ENCODE results near the gene TRAF7.

Gene TRAF7

DNA sequence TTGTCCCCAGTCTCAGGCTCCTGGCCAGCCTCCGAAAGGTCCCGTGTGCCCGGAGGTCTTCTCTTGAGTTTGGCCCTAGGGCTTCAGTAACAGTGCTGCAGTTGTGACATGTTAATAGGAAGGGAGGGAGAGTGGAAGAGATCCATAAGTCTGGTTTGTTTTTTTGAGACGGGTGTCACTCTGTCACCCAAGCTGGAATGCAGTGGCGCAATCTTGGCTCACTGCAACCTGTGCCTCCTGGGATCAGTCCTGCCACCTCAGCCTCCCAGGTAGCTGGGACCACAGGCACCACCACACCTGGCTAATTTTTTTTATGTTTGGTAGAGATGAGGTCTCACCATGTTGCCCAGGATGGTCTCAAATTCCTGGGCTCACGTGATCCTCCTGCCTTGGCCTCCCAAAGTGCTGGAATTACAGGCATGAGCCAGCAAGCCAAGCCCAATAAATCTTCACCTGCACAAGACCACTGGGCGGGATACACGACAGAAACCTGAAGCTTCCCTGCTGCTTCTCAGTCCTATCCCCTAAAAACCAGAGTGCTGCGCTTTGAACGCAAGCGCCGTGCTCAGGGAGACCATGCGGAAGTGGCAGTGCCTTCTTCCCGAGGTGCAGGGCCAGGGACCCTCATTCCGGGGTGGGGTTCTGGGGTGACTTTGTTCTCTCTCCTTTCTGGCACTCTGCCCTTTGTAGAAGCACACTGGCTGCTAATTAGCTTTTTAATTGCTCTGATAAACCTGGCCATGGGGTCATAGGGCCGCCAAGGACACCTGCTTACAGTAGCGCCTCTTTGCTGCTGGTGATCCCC, 10.9 kb downstream of the TRAF7 start:
- no peak for DNase-seq

DNA sequence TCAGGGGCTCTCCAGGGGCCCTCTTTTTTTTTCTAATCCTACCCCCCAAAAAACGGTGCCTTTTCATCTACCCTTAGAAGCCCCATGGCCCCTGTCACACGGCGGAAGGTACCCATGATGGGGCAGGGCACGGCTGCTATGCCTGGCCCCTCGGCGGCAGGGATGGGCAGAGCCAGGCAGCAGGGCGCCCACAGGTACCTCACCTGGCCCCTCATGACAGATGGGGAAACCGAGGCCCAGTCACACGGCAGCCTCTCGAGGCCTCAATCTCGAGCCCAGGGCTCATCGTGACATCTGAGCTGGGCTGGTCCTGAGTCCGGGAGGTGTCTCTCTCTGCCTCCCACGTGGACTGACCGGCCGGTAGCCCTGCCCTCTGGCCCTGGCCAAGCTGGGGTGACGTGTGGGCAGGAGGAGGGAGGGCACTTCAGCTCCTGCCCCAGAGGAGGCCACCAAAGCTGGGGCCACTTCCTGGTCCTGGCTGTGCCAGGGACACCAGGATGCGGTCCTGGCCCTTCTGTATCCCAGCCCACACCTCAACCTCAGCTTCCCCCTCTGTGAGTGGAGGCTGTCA, 11.6 kb downstream of the TRAF7 start:
- DNase-seq: no peak

DNA sequence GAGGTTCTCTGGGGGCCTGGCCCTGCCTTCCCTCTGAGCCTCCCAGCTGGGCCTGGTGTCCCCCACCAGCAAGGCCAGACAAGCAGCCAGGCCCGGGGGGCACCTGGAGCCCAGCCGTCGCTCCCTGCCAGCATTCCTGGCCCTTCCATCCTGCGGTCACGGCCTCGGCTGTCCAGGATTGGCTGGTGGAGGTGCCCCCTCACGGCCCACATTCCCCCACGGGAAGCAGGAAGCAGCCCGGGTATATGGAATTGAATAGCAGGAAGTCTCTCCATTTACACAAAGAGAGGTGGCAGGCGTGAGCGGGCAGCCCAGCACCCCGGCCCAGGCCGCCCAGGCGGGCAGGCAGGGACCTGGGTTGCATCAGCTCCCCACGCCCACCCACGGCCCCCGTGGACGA, 14.5 kb downstream of the TRAF7 start:
- DNase-seq: no peak

DNA sequence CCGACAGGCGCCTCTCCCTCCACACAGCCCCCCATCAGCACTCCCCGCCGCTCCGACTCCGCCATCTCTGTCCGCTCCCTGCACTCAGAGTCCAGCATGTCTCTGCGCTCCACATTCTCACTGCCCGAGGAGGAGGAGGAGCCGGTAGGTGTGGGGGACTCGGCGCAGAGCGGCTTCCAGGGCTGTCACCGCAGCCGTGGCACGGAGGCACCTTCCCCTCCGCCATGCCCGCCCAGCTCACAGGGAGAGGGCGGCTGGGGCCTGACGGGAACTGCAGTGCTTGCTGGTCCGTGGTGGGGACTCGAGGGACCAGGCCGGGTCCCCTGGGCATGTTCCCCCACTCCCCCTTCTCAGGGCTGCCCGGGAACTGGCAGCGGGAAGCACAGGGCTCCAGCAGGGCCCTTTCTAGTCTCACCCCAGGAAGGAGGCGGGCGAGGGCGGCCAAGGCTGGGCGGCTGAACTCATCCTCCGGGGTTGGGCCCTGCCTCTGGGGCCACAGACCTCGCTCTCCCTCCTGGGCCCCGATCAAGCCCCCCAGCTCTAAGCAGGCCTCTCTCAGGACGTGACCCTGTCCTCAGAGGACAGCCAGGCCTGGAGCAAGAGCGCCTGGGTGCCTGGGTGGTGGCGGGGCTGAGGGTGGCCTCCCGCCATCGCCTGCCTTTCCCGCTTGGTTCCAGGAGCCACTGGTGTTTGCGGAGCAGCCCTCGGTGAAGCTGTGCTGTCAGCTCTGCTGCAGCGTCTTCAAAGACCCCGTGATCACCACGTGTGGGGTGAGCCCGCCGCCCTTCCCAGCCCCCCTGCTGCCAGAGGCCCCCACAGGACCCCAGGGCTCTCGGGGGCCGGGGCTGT, 15.2 kb downstream of the TRAF7 start:
- DNase-seq: no peak

DNA sequence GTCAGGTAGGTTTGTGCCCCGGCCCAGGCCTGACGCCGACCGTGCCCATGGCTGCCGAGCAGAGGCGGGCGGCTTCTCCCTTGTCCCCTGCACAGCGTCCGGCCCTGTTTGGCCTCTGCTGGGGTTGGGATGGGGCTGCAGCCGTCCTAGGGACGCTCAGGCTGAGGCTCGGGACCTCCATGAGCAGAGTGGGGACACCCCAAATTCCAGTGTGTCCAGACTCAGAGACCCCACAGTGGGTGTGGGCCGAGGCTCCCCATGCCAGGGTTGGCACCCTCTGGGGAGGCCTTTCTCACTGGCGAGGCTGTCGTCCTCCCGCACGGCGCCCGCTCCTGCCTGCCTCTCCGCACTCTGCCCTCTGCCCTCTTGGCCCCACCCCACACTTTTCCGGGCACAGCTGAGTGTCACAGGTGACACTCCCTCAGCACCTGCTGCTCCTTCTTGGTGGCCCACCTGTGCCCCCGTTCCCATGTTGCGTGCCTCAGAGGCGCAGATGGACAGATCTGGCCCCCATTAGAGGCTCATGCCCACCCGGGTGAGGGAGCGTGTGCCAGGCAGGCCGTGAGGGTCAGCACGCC, 16.1 kb downstream of the TRAF7 start:
- DNase-seq: no peak

DNA sequence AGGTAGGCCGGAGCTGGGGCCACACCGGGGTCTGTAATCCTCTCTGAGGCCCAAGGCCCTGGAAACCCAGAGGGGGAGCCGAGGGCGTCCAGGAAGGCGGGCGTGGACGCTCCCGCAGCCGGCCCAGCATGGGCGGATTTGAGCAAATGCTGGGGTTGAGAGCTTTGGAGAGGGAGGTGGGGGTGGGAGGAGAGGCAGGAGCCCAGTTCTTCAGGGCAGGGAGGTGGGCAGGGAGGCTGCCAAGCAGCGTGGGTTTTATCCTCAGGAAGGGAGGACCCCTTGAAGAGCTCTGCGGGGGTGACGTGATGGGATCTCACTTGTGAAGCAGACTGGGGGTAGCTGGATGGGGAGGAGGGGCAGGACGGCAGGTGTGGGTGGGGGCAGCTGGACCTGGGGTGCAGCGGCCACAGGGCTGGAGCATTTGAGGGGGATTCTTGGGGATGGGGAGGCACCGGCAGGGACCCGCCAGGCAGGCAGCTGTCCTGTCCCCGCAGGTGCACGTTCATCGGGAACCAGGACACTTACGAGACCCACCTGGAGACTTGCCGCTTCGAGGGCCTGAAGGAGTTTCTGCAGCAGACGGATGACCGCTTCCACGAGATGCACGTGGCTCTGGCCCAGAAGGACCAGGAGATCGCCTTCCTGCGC, 17.2 kb downstream of the TRAF7 start:
- DNase-seq: no peak

DNA sequence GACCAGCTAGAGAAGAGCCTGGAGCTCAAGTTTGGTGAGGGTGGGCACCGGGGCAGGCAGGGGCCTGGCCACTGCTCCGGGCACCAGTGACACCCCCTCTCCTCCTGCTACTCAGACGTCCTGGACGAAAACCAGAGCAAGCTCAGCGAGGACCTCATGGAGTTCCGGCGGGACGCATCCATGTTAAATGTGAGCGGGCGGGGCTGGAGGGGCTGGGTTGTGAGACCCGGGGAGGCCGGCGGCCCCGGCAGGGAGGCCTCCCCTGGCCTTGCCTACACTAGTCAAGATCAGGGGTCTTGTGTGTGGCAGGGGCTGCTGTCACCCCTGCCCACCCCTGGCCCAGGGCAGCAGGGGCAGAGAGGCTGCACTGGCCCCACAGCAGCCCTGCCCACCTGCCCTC, 17.8 kb downstream of the TRAF7 start:
- DNase-seq: no peak

DNA sequence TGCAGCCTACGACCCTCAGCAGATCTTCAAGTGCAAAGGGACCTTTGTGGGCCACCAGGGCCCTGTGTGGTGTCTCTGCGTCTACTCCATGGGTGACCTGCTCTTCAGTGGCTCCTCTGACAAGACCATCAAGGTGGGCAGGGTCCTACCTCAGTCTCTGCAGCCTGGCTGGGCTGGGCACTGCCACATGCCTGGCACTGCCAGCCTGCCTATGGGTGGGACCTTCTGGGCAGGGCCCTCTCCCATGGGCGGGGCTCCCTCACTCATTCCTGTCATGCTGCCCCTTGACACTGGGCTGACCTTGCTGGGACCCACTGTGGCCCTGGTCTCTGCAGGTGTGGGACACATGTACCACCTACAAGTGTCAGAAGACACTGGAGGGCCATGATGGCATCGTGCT, 18.3 kb downstream of the TRAF7 start:
- no peak for DNase-seq

DNA sequence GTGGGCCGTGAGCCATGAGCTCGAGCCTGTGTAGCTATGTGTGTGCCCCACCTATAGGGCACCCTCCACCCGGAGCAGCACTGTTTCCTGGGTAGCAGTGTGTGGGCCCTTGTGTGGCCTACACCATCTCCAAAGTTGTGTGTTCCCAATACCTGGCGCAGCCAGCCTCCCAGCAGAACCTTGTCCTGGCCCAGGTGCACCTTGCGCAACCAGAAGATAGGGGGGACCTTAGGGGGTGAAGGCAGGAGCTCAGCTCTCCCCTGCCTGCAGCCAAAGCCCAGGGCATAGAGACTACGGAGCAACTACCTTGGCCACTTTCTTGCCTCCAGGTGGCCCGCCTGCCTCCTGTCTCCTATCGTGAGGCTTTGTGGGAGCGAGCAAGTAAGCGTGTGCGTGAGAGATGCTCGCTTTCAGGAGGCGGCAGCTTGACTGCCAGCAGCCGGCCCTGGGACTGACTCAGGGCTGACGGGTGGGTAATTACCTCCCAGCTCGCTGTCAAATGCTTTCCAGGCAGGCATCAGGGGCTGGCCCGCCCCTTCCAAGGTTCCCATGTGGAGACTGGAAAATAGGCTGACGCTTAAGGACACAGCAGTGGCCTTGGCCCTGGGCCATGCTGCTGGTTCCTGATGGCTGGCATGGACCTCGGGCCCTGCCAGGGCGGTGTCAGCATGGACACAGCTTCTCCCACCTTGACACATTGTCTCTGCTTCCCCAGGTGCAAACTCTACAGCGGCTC, 19.0 kb downstream of the TRAF7 start:
- DNase-seq: no peak

DNA sequence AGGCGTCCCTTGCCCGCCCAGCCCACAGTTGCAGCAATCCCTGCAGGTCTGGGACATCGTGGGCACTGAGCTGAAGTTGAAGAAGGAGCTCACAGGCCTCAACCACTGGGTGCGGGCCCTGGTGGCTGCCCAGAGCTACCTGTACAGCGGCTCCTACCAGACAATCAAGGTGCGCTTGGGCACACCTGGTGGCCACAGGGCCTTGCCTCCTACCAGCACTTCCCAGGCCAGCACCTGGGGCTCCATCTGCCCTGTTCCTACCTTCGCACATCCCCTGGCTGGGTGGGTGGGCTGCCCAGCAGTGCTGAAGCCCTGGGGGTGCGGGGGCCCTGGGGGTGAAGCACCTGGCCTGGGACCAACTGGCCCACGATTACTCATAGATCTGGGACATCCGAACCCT, 19.9 kb downstream of the TRAF7 start:
- no peak for DNase-seq

DNA sequence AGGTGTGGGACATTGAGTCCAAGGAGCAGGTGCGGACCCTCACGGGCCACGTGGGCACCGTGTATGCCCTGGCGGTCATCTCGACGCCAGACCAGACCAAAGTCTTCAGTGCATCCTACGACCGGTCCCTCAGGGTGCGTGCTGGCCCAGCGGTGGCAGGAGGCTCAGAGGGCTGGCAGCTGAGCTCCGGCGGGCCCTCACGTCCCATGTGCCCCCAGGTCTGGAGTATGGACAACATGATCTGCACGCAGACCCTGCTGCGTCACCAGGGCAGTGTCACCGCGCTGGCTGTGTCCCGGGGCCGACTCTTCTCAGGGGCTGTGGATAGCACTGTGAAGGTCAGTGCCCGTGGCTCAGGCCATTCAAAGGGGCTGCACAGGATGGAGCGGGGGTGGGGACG, 20.5 kb downstream of the TRAF7 start:
- no peak for DNase-seq

DNA sequence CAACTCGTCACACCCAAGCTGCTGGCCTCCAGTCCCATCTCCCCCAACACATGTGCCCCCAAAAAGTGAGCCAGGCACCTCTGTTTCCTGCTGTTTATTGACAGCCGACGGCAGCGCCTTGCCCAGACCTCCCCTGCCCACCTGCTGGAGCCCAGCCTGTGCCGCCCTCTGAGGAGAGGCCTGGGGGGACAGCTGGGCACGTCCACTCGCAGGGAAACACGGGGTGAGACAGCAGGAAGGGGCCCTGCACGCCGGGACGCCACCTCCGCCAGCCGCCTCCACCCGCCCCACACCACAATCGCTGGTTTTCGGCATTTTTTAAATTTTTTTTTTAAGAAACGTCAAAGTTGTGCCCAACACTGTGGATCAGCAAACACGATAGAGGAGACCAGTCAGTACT, 21.5 kb downstream of the TRAF7 start:
- no peak for DNase-seq

DNA sequence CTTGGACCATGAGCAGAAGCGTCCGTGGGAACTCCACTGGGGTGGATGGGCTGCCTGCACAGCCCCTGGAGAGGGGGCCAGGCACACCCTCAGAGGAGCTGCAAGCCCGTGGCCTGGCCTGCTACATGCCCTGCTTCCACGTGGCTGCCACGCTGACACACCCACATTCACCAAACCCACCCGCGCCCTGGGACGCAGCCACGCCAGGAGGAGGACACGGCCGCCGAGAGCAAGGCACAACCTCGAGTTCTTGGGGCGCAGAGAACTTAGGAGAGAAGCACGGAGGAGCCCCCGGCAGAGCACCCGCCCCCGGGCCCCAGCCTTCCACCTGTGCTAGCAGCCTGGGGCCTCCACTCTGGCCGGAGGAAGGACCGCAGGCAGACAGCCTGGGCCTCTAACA, 22.0 kb downstream of the TRAF7 start:
- DNase-seq: no peak

DNA sequence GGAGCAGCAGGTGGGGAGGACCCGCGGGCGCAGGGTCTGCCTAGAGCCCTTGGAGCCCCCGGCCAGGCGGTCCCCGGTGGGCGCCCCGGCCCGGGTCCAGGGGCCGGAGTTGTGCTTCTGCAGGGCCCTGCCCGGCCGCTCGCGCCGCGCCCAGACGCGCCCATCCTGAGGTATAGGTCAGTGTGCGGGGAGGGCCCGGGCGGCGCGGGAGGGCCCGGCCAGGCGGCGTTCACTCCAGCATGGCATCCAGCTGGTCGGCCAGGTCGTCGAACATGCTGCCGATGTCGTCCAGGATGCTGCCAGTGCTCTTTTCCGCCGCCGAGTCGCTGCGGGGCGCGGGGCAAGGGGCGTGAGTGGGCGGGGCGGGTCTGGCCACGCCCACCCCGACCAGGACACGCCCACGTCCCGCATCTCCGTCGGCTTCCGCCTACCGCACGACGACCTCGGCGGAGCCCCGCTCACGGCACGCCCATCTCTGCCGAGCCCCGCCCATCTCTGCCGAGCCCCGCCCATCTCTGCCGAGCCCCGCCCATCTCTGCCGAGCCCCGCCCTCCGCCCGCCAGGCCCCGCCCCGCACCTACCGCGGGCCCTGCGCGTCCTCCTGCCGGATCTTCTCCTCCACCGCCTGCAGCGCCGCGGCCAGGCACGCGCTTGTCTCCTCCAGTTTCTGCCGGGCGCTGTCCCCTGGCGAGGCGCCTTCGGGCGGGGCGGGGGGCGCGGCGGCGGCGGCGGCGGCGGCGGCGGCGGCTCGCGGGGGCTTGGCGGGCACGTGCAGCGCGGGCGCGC, 22.9 kb downstream of the TRAF7 start:
- no peak for DNase-seq

DNA sequence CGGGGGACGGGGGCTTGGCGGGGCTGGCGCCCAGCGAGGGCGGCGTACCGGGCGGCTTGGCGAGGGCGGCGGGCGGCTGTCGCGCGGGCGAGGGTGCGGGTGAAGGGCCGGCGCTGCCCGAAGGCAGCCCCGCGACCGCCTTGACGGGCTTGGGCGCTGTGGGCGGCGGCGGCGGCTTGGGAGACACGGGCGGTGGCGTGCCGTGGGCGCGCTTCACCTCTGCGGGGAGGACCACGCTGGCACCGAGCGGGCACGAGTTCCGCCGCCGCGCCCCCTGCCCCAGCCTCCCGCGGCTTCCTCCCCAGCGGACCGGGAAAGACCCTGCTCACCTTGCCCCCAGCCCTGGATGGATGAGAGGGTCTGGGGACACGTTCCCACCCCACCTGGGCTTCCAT, 23.5 kb downstream of the TRAF7 start:
- no peak for DNase-seq

DNA sequence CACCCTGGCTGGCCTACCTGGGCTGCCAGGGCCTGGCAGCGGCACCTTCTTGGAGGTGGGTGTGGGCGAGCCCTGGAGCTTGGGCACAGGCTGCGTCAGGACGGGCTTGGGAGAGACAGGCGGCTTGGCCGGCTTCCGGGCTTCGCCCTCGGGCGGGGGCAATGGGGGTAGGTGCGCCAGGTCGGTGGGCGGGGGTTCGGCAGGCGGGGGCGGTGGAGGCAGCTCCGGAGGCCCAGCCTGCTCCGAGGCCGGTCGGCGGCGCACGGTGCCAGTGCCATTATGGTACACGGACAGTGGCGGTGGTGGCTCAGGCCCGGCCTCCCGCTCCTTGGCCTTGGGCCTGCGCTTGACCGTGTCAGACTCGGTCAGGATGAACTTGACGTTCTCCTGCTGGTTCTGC, 24.0 kb downstream of the TRAF7 start:
- no peak for DNase-seq

DNA sequence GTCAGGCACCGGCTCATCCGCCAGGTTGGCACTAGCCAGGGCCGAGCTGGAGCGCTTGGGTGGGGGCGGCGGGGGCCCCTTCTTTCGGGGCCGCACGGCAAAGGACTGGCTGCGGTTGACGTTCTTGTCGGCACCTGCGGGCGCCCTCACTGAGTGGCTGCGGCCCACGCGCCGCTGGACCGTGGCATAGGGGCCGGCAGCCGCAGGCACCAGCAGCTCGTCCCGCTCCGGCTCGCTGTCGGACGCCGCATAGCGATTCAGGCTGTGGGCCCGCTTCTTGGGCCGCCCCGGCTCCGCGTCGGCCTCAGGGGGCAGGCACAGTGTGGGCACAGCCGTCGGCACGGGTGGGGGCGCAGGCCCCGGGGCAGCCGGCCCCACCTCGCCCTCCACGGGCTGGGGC, 24.9 kb downstream of the TRAF7 start:
- DNase-seq: no peak

DNA sequence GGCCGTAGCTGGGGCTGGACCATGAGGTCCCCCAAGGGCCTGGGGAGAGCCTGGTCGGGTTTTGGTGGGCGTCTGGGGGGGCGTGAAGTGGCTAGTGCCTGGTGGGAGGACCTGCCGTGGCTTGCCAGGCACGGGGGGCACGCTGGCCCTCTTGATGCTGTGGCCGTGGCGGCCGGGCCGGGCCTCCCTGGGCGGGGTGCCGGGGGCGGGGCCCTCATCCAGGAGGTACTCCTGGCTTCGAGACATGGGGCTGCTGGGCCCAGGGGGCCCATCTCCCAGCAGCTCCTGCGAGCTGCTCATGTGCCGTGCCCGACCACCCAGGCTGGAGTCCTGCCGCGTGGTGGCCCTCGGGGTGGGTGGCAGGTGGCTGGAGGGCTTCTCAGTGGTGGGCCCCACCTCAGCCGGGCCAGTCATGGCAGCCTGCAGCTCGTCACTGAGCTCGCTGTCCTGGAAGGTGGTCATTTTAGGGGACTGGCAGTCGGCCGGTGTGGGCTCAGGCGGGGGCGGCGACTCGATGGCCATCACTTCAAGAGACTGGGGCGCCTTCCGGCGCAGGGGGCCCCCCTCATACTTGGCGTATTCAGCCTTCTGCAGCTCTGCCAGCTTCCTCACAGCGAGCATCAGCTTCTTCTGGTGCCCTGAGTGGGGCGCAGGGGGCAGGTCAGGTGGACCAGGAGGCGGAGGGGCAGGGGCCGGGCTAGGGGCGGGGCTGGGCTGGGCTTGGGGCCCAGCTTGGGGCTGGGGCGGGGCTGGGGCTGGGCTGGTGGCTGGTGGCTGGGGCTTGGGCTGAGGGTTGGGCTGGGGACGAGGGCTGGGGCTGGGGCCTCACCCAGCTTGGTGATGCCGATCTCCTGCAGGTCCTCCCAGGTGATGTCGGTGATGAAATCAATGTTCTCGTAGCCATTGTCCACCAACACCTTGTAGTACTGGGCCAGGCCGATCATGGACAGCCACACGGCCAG, 25.7 kb downstream of the TRAF7 start:
- no peak for DNase-seq

DNA sequence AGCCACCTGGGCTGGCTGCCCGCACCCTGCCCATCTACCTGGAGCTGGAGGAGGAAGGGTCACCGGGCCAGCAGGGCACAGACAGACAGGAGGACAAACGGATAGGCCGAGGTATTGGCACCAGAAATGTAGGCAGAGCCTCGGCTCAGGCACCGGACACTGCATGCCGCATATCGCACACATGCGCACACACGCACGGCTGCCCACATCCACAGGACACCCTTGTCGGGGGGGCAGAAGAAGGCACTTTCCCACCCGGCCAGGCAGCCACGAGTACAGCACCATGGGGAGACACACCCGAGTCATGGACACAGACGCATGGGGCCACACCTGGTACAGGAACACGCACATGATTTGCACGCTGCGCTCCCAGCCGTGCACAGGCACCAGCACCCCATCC, 26.4 kb downstream of the TRAF7 start:
- no peak for DNase-seq

DNA sequence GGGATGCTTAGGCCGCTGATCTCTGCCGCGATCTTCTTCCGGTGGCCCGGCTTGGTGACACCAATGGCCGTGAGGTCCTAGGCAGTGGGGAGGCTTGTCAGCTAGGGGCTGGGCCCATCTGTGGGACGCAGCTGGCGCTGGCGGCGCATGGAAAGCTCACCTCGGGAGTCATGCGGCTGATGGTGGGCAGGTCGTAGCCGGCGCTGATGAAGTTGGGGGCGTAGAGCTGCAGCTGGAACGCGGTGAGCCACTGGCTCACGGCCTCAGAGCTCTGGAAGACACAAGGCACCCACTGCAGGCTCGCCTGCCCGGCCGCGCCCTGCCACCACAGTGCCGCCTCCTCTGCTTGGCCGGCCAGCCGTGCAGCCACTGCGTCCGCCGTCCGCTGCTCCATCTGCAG, 28.1 kb downstream of the TRAF7 start:
- DNase-seq: no peak
